Epithelial cell of proximal tubule (primary cell): ENCODE measurements around the gene KCNJ10. TPM values are rescaled to one million over a fixed set of nuclear protein-coding genes. Genes with fewer than 3 reads are reported as not detected.

ENCODE experiments used
- DNase-seq: peaks from one replicate; pipeline ENCODE4 v3.0.0-alpha.2; 2011; ENCODE audit warnings: low read depth
- H3K4me3 ChIP-seq: 2 replicates; pipeline ENCODE4 v1.5.1; 2011; ENCODE audit warnings: low read depth, mild to moderate bottlenecking, low read length
- total RNA-seq: library from RNA; depleted of rRNA; stranded (reverse); fragments of >200 nt; gene quantifications from 2 replicates; pipeline ENCODE4 v1.2.3, GENCODE V29; 2015
- TF ChIP-seq, protein P1 (sequence below): conservative IDR thresholded peaks from 2 replicates; pipeline ENCODE4 v1.5.1; 2012; ENCODE audit warnings: low read depth, mild to moderate bottlenecking, low read length

The KCNJ10 gene
- total RNA-seq, 1 donor from 2014 or later: not detected

- H3K4me3 ChIP-seq: no peak overlapping the region
- TF ChIP-seq, protein P1, sequence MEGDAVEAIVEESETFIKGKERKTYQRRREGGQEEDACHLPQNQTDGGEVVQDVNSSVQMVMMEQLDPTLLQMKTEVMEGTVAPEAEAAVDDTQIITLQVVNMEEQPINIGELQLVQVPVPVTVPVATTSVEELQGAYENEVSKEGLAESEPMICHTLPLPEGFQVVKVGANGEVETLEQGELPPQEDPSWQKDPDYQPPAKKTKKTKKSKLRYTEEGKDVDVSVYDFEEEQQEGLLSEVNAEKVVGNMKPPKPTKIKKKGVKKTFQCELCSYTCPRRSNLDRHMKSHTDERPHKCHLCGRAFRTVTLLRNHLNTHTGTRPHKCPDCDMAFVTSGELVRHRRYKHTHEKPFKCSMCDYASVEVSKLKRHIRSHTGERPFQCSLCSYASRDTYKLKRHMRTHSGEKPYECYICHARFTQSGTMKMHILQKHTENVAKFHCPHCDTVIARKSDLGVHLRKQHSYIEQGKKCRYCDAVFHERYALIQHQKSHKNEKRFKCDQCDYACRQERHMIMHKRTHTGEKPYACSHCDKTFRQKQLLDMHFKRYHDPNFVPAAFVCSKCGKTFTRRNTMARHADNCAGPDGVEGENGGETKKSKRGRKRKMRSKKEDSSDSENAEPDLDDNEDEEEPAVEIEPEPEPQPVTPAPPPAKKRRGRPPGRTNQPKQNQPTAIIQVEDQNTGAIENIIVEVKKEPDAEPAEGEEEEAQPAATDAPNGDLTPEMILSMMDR: no peak
- no peak for DNase-seq
Observed at GRCh38 chr1:159991513-159991912, 78.4 kb downstream of the KCNJ10 start.

DNA sequence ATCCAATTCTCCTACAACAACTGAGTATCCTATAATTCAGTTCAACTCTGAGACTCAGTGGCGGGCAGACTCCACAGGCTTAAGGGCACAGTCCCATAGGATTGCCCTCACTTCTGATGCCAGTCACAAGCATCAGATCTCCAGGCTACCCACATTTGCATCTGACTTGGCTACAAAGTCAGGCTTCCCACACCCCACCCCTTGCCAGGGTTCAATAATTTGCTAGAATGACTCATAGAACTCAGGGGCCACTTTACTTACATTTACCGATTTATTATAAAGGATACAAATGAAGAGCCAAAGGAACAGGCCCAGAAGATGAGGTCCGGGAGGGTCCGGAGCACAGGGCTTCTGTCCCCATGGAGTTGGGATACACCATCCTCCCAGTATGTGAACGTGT is 80.0 kb downstream of the KCNJ10 start:
- no peak for DNase-seq
- TF ChIP-seq, protein P1: no peak
- H3K4me3 ChIP-seq: no peak overlapping the region

- TF ChIP-seq, protein P1: no peak
- DNase-seq: no peak
- H3K4me3 ChIP-seq: no peak overlapping the region
Observed at GRCh38 chr1:159989581-159989980, 80.4 kb downstream of the KCNJ10 start.

DNA sequence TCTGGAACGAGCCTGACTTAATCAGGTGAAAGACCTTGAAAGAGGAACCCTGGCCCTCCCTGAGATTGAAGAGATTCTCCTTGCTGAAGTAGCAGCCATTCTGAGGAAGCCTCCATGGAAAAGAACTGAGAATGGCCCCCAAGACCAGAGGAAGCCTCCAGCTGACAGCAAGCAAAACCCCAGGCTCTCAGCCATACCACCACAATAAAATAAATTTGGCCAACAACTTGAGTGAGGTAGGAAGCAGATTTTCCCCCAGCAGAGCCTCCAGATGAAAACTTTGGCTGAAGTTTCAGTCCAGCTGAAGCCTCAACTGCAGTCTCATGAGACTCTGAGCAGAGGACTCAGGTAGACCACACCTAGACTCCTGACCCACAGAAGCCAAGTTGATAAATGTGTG is 82.0 kb downstream of the KCNJ10 start:
- no peak for DNase-seq
- no peak overlapping the region for H3K4me3 ChIP-seq
- TF ChIP-seq, protein P1: no peak

- no peak overlapping the region for H3K4me3 ChIP-seq
- TF ChIP-seq, protein P1: no peak
- no peak for DNase-seq
Observed at GRCh38 chr1:159987186-159987585, 82.8 kb downstream of the KCNJ10 start.

- no peak overlapping the region for H3K4me3 ChIP-seq
- TF ChIP-seq, protein P1: no peak
- DNase-seq: no peak
Observed at GRCh38 chr1:159986531-159986930, 83.4 kb downstream of the KCNJ10 start.

DNA sequence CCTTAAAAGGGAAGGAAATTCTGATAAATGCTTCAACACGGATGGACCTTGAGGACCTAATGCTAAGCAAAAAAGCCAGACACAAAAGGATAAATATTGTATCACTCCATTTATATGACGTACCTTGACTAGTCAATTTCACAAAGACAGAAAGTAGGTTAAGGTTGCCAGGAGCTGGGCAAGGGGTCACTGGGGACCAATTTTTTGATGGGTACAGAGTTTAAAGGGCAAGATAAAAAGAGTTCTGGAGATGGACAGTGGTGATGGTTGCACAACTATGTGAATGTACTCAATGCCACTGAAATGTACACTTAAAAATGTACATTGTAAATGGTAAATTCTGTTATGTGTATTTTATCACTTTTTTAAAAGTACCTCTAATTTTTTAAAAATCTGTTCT is 83.9 kb downstream of the KCNJ10 start:
- TF ChIP-seq, protein P1: no peak
- no peak overlapping the region for H3K4me3 ChIP-seq
- no peak for DNase-seq
